HG02588 (cell line): ENCODE results near the gene IL1RAPL2.
"Not testable (repeated sequence)": the region's sequence is repeated elsewhere in the genome, so short reads cannot be mapped to it uniquely, and the experiment has no call there.

Experiments
- ATAC-seq: cut with Tn5 transposase; IDR thresholded peaks from one replicate; pipeline ENCODE4 v1.9.1; 2021; ENCODE audit warnings: mild to moderate bottlenecking, moderate library complexity; ENCODE audit not compliant: unreplicated experiment

IL1RAPL2 gene

DNA sequence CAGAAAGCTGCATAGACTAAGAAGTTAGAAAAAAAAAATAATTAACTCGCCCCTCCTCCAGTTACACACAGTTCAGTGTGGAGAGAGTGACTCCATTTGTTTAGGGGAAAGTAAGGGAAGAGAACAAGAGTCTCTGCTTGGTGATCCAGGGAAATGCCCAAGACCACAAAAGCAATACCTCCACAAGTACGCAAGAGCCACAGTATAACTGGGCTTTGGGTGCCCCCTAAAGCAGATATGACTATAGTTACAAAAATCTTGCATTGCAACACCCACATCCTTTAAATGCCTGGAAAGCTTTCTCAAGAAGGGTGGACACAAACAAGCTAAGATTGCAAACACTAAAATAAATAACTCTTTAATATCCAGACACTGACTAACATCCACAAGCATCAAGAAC, 1092.1 kb downstream of the IL1RAPL2 start:
- no peak for ATAC-seq

GRCh38 chrX:105662248-105662647, 1096.2 kb downstream of the IL1RAPL2 start:
- ATAC-seq = no peak

GRCh38 chrX:105664243-105664642, 1098.2 kb downstream of the IL1RAPL2 start:
- ATAC-seq = no peak

GRCh38 chrX:105684288-105684687, 1118.3 kb downstream of the IL1RAPL2 start:
- not testable (repeated sequence) for ATAC-seq

- no peak for ATAC-seq
Observed at GRCh38 chrX:105694839-105695238, 1128.8 kb downstream of the IL1RAPL2 start.

DNA sequence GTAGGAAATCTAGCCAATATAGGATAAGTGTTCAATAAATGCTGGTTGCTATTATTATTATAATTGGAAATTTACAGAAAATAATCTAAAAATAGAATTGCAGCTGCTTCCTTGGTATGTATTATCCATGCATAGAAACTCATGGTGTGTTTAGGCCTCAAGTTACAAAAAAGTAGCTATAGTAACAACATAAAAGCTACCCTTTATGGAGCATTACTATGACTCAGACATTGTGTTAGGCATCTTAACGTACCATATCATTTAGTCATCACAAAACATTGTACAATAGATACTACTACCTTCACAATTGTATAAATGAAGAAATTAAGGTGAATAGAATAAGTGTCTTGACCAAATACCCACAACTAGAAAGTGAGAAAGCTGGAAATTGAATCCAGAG, 1129.5 kb downstream of the IL1RAPL2 start:
- no peak for ATAC-seq

GRCh38 chrX:105696870-105697269, 1130.9 kb downstream of the IL1RAPL2 start:
- no peak for ATAC-seq

GRCh38 chrX:105697984-105698781, 1132.2 kb downstream of the IL1RAPL2 start:
- ATAC-seq = no peak

GRCh38 chrX:105700331-105700730, 1134.3 kb downstream of the IL1RAPL2 start:
- ATAC-seq = no peak

DNA sequence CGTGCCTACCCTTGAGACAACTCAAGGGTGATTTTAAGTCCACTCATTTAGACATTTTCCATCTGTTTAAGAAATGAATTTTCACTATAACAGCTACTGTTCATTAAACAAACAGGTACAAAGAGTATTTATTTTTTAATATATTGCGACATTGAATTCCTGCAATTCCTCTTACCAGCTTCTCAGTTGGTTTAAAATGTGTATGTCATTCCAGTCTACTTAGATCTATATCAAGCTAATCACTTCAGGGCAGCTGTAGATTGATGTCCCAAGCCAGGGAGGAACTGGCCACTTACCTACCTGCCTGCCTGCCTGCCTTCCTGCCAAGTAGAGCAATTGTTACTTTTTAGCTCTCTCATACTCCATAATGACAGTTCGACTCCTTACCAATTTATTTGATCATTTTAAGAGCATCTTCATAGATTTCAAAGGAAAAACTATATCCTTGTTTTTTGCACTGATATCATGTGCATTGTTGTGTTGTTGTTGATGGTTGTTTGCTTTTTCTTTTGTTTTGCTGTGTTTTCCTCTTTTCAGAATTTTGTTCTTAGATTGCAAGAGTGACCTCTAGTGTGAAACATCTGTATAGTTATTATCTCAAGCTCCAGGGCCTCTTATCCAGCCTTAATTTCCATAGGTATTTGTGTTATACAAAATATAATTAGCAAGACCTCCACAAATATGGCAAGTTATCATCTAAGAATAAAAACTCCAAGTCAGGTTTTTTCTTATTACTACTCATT, 1135.5 kb downstream of the IL1RAPL2 start:
- ATAC-seq = no peak

DNA sequence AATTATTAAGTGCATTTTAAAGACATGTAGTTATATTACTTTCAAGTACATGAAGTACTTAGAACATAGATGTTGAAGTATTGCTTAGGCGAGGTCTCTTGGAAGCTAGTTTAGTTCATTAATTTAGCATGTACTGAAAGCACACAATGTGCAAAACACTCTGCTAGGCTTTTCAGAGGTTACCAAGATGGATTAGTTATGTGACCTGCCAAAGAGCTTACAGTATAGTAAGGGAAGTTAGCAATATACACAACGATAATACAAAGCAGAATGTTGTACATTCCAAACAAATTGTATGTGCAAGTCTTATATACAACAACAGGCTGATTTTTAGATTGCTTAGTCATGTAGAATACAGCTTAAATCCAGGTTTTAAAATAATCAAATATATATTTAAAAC, 1137.9 kb downstream of the IL1RAPL2 start:
- no peak for ATAC-seq

- ATAC-seq = no peak
Observed at GRCh38 chrX:105706041-105706440, 1140.0 kb downstream of the IL1RAPL2 start.

DNA sequence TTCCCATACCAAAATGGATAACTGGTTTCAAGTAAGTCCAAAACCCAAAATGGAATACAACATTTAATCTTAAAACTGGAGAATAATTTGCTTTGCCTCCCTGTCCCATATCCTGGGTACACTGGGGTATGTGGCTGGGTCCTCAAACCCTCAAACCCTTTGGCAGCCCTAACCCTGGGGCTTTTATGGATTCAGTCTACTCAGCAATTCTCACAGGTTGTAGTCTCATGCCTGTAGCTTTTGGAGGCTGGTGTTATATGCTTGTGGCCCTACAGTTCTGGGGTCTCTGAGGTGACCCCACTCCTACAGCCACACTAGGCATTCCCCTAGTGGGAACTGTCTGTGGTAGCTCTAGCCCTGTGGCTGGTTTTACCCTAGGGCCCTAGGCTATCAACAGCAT, 1145.8 kb downstream of the IL1RAPL2 start:
- ATAC-seq = no peak

DNA sequence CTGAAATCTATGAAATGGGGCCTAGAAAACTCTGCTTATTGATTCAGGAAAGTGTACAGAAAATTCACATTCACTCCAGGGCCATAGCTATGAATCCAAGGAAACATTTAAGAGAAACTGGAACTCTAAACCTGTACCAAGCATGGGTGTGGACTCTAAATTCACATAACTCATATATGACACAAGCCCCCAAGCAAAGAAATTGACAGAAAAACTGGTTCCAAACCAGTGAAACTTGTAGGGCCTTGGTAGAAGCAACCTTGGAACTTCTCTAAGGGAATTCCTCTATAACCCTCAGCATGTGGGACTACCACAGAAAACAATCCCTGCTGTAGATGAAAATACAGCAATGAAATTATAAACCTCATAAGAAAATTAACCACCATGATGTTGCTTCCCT, 1149.7 kb downstream of the IL1RAPL2 start:
- ATAC-seq = no peak

- no peak for ATAC-seq
Observed at GRCh38 chrX:105723966-105724735, 1158.2 kb downstream of the IL1RAPL2 start.

GRCh38 chrX:105725228-105725627, 1159.2 kb downstream of the IL1RAPL2 start:
- peak; percentile 47 for ATAC-seq

DNA sequence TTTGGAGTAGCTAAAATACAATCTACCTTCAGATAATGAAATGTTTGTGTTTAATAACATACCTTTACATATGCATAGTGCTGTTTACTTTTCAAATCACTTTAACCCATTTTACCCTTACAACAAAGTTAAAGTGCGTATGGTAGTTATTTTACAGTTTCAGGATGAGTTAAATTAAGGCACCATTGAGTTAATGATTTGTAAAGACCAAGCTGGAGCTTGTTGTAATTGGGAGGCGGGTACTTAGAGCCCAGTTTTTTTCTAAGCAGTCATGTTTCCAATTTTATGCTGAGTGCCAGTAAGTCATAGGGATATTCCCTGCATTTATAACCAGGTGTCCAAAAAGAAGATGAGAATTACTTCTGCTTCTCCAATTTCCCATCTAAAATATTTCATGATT, 1172.2 kb downstream of the IL1RAPL2 start:
- ATAC-seq = no peak

DNA sequence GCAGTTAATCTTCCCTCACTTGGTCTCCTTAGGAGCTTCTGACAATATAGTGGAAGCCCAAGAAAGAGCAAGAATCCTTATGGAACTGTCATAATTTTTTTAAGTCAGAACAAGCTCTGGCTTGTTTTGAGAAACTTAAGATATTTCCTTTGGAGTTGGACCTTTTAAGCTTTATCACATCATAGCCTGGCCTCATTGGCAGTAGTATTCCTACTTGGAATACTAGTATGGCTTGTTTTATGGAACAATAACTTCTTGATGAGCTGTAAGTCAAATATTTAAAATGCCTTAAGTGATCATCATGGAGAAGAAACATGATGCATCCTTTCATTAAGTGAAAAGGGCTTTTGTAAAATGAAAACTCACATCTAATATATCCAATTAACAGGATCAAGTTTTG, 1178.3 kb downstream of the IL1RAPL2 start:
- no peak for ATAC-seq

DNA sequence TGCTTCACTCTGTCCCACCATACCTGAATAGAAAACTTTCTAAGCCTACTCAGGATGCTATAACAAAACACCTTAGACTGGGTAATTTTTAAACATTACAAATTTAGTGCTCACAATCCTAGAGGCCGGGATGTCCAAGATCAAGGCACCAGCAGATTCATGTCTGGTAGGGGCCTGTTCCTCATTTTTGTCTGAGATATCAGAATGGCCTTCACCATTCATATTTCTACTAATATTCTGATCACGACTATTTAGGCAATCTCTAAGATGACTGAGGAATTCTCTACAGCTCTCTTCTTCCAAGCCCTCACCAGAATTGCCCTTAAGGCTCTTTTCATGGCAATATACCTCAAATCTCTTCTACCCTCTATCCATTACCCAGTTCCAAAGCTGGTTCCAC, 1178.9 kb downstream of the IL1RAPL2 start:
- ATAC-seq = no peak

DNA sequence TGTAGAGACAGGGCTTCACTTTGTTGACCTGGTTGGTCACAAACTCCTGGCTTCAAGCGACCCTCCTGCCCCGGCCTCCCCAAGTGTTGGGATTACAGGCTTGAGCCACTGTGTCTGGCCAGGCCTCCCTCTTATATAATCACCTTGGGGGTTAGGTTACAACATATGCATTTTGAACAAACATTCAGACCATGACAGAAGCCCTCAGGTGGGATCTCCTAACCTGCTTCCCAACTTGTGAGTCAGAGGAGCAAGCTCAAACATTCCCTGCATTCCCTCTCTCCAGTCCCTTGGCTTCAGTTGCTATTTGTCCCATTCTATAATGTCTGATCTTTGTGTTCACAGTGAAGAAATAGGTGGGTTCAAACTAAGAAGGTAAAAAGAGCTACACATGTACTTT, 1179.9 kb downstream of the IL1RAPL2 start:
- no peak for ATAC-seq

- no peak for ATAC-seq
Observed at GRCh38 chrX:105752338-105752956, 1186.4 kb downstream of the IL1RAPL2 start.
